Muscle layer of colon (tissue), 2 donors: ENCODE data around the gene RHEBL1.
"Not testable (repeated sequence)": the region's sequence is repeated elsewhere in the genome, so short reads cannot be mapped to it uniquely, and the experiment has no call there.

Experiments used
- H3K27ac ChIP-seq: one replicate; pipeline ENCODE4 v1.7.0; 2013; ENCODE audit warnings: low read depth, mild to moderate bottlenecking, low read length, moderate library complexity
- H3K27me3 ChIP-seq, 2 donors: one replicate each; pipeline ENCODE4 v1.7.0; 2013; ENCODE audit warnings: low read length in 2 of 2, mild to moderate bottlenecking in 2 of 2; ENCODE audit not compliant: insufficient read depth in 2 of 2, control insufficient read depth in 1 of 2
- H3K36me3 ChIP-seq: one replicate; pipeline ENCODE4 v1.7.0; 2013; ENCODE audit warnings: mild to moderate bottlenecking, low read length; ENCODE audit not compliant: insufficient read depth
- H3K4me1 ChIP-seq: one replicate; pipeline ENCODE4 v1.7.0; 2013; ENCODE audit warnings: mild to moderate bottlenecking, low read length; ENCODE audit not compliant: insufficient read depth
- H3K4me3 ChIP-seq, 2 donors: one replicate each; pipeline ENCODE4 v1.7.0; 2013; ENCODE audit warnings: low read length in 2 of 2, low read depth in 1 of 2, mild to moderate bottlenecking in 1 of 2, moderate library complexity in 1 of 2
- H3K9ac ChIP-seq: one replicate; pipeline ENCODE4 v1.7.0; 2013; ENCODE audit warnings: low read length
- H3K9me3 ChIP-seq: one replicate; pipeline ENCODE4 v1.7.0; 2013; ENCODE audit warnings: mild to moderate bottlenecking, low read length
- donor health status: abdominal sarcoma.
- donor health status: Adenocarcinoma of cecum.

Gene RHEBL1

DNA sequence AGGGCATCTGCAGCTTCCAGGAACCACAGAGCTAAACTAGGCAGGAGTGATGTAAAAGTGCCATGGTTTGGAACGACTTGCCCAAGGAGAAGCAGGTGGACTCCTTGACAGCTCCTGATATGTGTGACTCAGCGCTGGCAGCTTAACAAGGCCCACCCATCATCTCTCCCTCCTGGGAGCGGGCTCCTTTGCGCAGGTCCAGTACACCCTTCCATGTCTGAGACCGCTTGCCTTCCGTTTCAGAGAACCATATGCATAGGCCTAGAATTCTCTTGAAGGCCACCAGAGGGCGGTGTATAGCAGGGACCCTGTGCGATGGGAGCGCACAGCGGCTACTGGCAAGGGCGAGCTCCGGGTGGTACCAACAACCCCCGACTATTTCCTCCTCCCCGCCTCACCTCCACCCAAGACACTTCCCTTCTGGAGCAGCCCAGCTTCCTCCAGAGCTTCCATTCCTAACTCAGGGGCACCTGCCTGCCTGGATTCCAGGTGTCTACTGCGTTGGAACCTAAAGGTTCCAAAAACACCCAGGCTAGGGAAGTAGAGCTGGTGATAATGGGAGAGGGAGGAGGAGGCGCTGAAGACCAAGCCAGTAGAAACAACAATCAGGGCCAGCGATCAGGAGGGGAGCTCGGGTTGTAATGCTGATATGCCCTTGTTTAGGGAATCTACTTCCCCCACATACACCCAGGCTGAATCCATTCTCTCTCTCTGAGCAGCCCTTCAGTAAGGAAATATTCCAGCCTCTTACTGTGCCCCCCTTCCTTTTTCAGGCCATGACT is 18.6 kb upstream of the RHEBL1 start:
- H3K9me3 ChIP-seq, result no peaks in the 10 kb centered on the region
- H3K4me3 ChIP-seq, result peak overlapping the region in 1 of 2 donors; percentile 9
- H3K36me3 ChIP-seq, result no peaks in the 10 kb centered on the region
- no peak overlapping the region for H3K9ac ChIP-seq
- H3K27ac ChIP-seq, result no peak overlapping the region
- H3K4me1 ChIP-seq, result peaks cover 31% of the 10 kb centered on the region
- peaks cover 41 to 49% of the 10 kb centered on the region in 2 donors for H3K27me3 ChIP-seq

- no peak overlapping the region for H3K9ac ChIP-seq
- H3K27ac ChIP-seq, result no peak overlapping the region
- no peak overlapping the region for H3K4me3 ChIP-seq
- H3K36me3 ChIP-seq, result no peaks in the 10 kb centered on the region
- H3K9me3 ChIP-seq, result no peaks in the 10 kb centered on the region
- H3K27me3 ChIP-seq, result peaks cover 19 to 27% of the 10 kb centered on the region in 2 donors
- peaks cover 18% of the 10 kb centered on the region for H3K4me1 ChIP-seq
Measured at GRCh38 chr12:49086116-49086515, 16.3 kb upstream of the RHEBL1 start.

GRCh38 chr12:49084438-49084837 is 14.7 kb upstream of the RHEBL1 start:
- H3K9ac ChIP-seq, result no peak overlapping the region
- no peaks in the 10 kb centered on the region for H3K9me3 ChIP-seq

DNA sequence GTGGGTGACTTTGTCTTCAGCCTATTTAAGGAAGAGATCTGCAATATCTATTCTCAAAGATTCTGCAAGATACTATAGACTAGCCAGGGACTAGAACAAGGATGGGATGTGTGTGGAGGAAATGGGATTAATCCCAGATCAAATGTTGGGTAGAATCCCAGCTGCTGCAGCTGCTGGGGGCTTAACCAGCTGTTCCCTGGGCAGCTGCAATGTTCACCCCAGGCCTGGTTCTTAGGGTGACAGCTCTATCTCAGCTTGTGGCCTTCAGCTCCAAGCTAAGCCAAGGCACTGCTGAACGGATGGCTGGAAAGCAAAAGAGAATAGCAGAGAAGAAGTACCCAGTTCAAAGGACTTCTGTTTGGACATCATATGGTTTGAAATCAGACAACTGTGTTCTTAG is 10.0 kb upstream of the RHEBL1 start:
- H3K9me3 ChIP-seq, result no peaks in the 10 kb centered on the region

More at GRCh38 chr12:49084438-49084837, 14.7 kb upstream of the RHEBL1 start:
- peaks cover 9 to 10% of the 10 kb centered on the region in 2 donors for H3K27me3 ChIP-seq
- peaks cover 6% of the 10 kb centered on the region for H3K4me1 ChIP-seq
- no peak overlapping the region for H3K4me3 ChIP-seq
- H3K36me3 ChIP-seq, result no peaks in the 10 kb centered on the region
- H3K27ac ChIP-seq, result no peak overlapping the region

GRCh38 chr12:49070971-49071370 is 1.2 kb upstream of the RHEBL1 start:
- Histone ChIP-seq H3K27ac (no peak overlapping the region), H3K9me3 (no peaks in the 10 kb centered on the region), H3K36me3 (no peaks in the 10 kb centered on the region), H3K9ac (no peak overlapping the region), H3K4me3 (no peak overlapping the region), H3K4me1 (peaks cover 12% of the 10 kb centered on the region), H3K27me3 (no peaks in the 10 kb centered on the region)

More for the DNA sequence above, 10.0 kb upstream of the RHEBL1 start:
- no peak overlapping the region for H3K27ac ChIP-seq
- no peaks in the 10 kb centered on the region for H3K4me1 ChIP-seq
- no peak overlapping the region for H3K4me3 ChIP-seq
- H3K36me3 ChIP-seq, result no peaks in the 10 kb centered on the region
- no peak overlapping the region for H3K9ac ChIP-seq
- H3K27me3 ChIP-seq, result no peaks in the 10 kb centered on the region

- H3K27ac ChIP-seq, result no peak overlapping the region
- peak overlapping the region; percentile 24 for H3K9ac ChIP-seq
- no peaks in the 10 kb centered on the region for H3K27me3 ChIP-seq
- H3K9me3 ChIP-seq, result no peaks in the 10 kb centered on the region
- peaks cover 12% of the 10 kb centered on the region for H3K4me1 ChIP-seq
- H3K4me3 ChIP-seq, result peak overlapping the region; percentile 85 to 95
- no peaks in the 10 kb centered on the region for H3K36me3 ChIP-seq
Measured at GRCh38 chr12:49068879-49069506, 786 bp downstream of the RHEBL1 start.

DNA sequence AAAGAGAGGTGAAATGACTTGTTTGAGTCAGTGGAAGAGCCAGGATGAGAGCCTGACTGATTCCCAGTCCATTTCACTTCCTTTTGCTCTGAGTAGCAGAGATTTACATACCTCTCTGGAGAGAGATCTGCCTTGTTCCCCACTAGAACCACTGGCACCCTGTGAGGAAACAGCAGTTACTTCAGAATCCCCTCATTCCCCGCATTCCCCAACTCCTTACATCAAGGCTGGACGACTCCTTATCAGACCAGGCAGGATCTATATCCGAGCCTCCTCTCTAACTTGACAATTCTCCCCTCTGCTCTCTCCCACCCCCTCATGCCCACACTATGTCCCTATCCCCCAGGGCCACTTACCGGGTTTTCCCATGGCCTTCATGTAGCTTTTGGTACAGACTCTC is 3.7 kb downstream of the RHEBL1 start:
- Histone ChIP-seq H3K9me3 (no peaks in the 10 kb centered on the region), H3K9ac (no peak overlapping the region), H3K27me3 (no peaks in the 10 kb centered on the region)

DNA sequence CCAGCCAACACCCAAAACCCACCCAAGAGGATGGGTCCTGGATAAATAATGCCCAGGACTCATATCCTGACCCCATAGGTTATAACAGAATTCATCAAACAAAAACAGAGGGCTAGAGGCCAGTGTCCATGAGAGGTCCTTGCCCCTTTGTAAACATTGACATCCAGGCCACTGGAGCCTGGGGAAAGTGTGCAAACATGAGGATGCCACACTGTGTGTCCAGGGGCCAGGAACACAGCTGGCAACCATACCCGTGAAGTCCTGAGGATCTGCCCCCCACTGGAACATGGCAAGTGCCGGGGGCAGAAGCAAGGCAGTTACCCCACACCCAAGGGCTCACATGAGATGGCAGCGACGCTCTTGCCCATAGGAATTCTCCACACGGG is 5.0 kb downstream of the RHEBL1 start:
- H3K4me3 ChIP-seq, result no peak overlapping the region
- H3K9ac ChIP-seq, result no peak overlapping the region
- H3K4me1 ChIP-seq, result peaks cover 12% of the 10 kb centered on the region
- no peaks in the 10 kb centered on the region for H3K9me3 ChIP-seq
- H3K36me3 ChIP-seq, result no peaks in the 10 kb centered on the region
- H3K27ac ChIP-seq, result no peak overlapping the region
- H3K27me3 ChIP-seq, result no peaks in the 10 kb centered on the region

More for the DNA sequence above, 3.7 kb downstream of the RHEBL1 start:
- Histone ChIP-seq H3K27ac (no peak overlapping the region), H3K4me3 (no peak overlapping the region), H3K4me1 (peaks cover 17% of the 10 kb centered on the region), H3K36me3 (no peaks in the 10 kb centered on the region)

DNA sequence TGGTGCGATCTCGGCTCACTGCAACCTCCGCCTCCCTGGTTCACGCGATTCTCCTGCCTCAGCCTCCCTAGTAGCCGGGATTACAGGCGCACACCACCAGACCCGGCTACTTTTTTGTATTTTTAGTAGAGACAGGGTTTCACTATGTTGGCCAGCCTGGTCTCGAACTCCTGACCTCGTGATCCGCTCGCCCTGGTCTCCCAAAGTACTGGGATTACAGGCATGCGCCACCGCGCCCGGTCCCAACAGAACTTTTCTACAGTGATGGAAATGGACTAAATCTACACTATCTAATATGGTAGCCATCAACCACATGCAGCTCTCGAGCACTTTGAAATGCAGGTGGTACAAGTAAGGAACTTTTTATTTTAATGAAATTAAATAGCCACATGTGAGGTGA is 7.9 kb downstream of the RHEBL1 start:
- H3K9me3 ChIP-seq, H3K27ac ChIP-seq: not testable (repeated sequence)
- peaks cover 27% of the 10 kb centered on the region for H3K4me1 ChIP-seq

GRCh38 chr12:49061157-49061650 is 8.6 kb downstream of the RHEBL1 start:
- Histone ChIP-seq H3K27ac (peak overlapping the region; percentile 99), H3K9me3 (no peaks in the 10 kb centered on the region), H3K27me3 (no peaks in the 10 kb centered on the region), H3K36me3 (no peaks in the 10 kb centered on the region), H3K9ac (peak overlapping the region; percentile 50), H3K4me3 (peak overlapping the region; percentile 95 to 96), H3K4me1 (peaks cover 34% of the 10 kb centered on the region)

More for the DNA sequence above, 7.9 kb downstream of the RHEBL1 start:
- H3K27me3 ChIP-seq, H3K9ac ChIP-seq, H3K4me3 ChIP-seq, H3K36me3 ChIP-seq: not testable (repeated sequence)

- Histone ChIP-seq H3K9me3 (no peaks in the 10 kb centered on the region), H3K36me3 (no peaks in the 10 kb centered on the region), H3K4me3 (peak within 1 kb of the TSS; percentile 95 to 96), H3K4me1 (peaks cover 41% of the 10 kb centered on the region), H3K9ac (peak within 1 kb of the TSS; percentile 86), H3K27ac (peak within 1 kb of the TSS; percentile 99), H3K27me3 (no peaks in the 10 kb centered on the region)
Measured at GRCh38 chr12:49060237-49061156, 9.3 kb downstream of the RHEBL1 start, which contains the start of gene KMT2D. Gene KMT2D, minus strand, starts transcription at chr12:49060794. Its CDS starts 5,470 bp downstream, at chr12:49055324.
